NB4 (cell line): ENCODE measurements around the gene SLC11A1.

Experiments used
- CTCF ChIP-seq: IDR thresholded peaks from one replicate; pipeline ENCODE4 v1.5.1; 2012; ENCODE audit warnings: low read depth, low read length
- MAX ChIP-seq: IDR thresholded peaks from 2 replicates; pipeline ENCODE4 v1.6.1; 2011; ENCODE audit warnings: low read depth, low read length
- MYC ChIP-seq: IDR thresholded peaks from 2 replicates; pipeline ENCODE4 v1.6.1; 2011; ENCODE audit warnings: low read depth, low read length
- POLR2A ChIP-seq: IDR thresholded peaks from 2 replicates; pipeline ENCODE4 v1.6.1; 2011; ENCODE audit warnings: mild to moderate bottlenecking; ENCODE audit not compliant: insufficient read length; ENCODE audit errors: extremely low read depth

GRCh38 chr2:218429911-218430692 lies 48.0 kb downstream of the SLC11A1 start:
- TF ChIP-seq POLR2A (no peak), MAX (no peak), CTCF (no peak), MYC (no peak)
